Stomach (tissue), 4 donors: ENCODE measurements around the gene HUS1B.

ENCODE experiments used
- CTCF ChIP-seq, 7 experiments: fragments of 450-650 bp in 4 of 7; fragments of 200-600 bp in 3 of 7; sonication (generic) in 3 of 7; IDR thresholded peaks; one replicate each; pipeline ENCODE4 v1.5.1; 2016 to 2019; ENCODE audit warnings: antibody characterized with exemption in 7 of 7, control low read depth in 2 of 7, mild to moderate bottlenecking in 1 of 7
- EP300 ChIP-seq: sonication (generic); formaldehyde crosslinking; IDR thresholded peaks from one replicate; pipeline ENCODE4 v1.6.1; 2017; ENCODE audit warnings: antibody characterized with exemption
- POLR2A ChIP-seq, 4 donors: fragments of 450-650 bp; IDR thresholded peaks; one replicate each; pipeline ENCODE4 v1.6.1; 2016; ENCODE audit warnings: antibody characterized with exemption in 4 of 4, control low read depth in 2 of 4, mild to moderate bottlenecking in 1 of 4, moderate library complexity in 1 of 4
- POLR2AphosphoS5 ChIP-seq, 3 donors: sonication (generic); formaldehyde crosslinking; IDR thresholded peaks; one replicate each; pipeline ENCODE4 v1.6.1; 2016; ENCODE audit warnings: antibody characterized with exemption in 3 of 3

GRCh38 chr6:624979-625378 lies 31.9 kb downstream of the HUS1B start:
- TF ChIP-seq POLR2A (IDR thresholded peaks at IDR 0.05): no peak
- no peak for TF ChIP-seq CTCF (IDR thresholded peaks at IDR 0.05)
- no peak for TF ChIP-seq POLR2AphosphoS5 (IDR thresholded peaks at IDR 0.05)
- no peak for TF ChIP-seq EP300
